HG03095 (cell line): ENCODE data around the gene PFN1.

Experiments used
- ATAC-seq: cut with Tn5 transposase; IDR thresholded peaks from one replicate; pipeline ENCODE4 v1.9.1; 2021; ENCODE audit warnings: moderate library complexity; ENCODE audit not compliant: unreplicated experiment

PFN1 gene

GRCh38 chr17:4948166-4948930 lies at the start of gene PFN1:
PFN1 (minus strand) TSS chr17:4948530; CDS start chr17:4948394, 136 bp downstream.
- peak; percentile 14 for ATAC-seq

- peak; percentile 66 for ATAC-seq
Observed at GRCh38 chr17:4997302-4998026, 49.1 kb upstream of the PFN1 start, which contains the start of the genes INCA1 and KIF1C. INCA1 (minus strand) TSS chr17:4997522; CDS start chr17:4994437, 3,085 bp downstream. KIF1C (plus strand) TSS chr17:4997950; CDS start chr17:5000247, 2,297 bp downstream.

- ATAC-seq, result no peak
Observed at GRCh38 chr17:4994081-4994595, 45.8 kb upstream of the PFN1 start.

GRCh38 chr17:4987767-4988567 lies 39.6 kb upstream of the PFN1 start:
- no peak for ATAC-seq

GRCh38 chr17:4986951-4987766 lies 38.8 kb upstream of the PFN1 start, which contains the start of gene CAMTA2:
CAMTA2 (minus strand) TSS chr17:4987675; CDS start chr17:4986222, 1,453 bp downstream.
- peak; percentile 62 for ATAC-seq

- ATAC-seq, result no peak
Observed at GRCh38 chr17:4986403-4986802, 38.1 kb upstream of the PFN1 start.

GRCh38 chr17:4982305-4982704 lies 34.0 kb upstream of the PFN1 start:
- no peak for ATAC-seq

- ATAC-seq, result no peak
Observed at GRCh38 chr17:4980644-4981216, 32.4 kb upstream of the PFN1 start.

- no peak for ATAC-seq
Observed at GRCh38 chr17:4978726-4979125, 30.4 kb upstream of the PFN1 start.

- no peak for ATAC-seq
Observed at GRCh38 chr17:4974115-4974670, 25.9 kb upstream of the PFN1 start.

GRCh38 chr17:4973256-4974114 lies 25.2 kb upstream of the PFN1 start:
- ATAC-seq, result no peak

- ATAC-seq, result no peak
Observed at GRCh38 chr17:4972752-4973151, 24.4 kb upstream of the PFN1 start.

GRCh38 chr17:4972322-4972721 lies 24.0 kb upstream of the PFN1 start:
- no peak for ATAC-seq

- ATAC-seq, result no peak
Observed at GRCh38 chr17:4971826-4972225, 23.5 kb upstream of the PFN1 start.

- ATAC-seq, result no peak
Observed at GRCh38 chr17:4970273-4970672, 21.9 kb upstream of the PFN1 start.

- no peak for ATAC-seq
Observed at GRCh38 chr17:4969551-4970173, 21.3 kb upstream of the PFN1 start.

- ATAC-seq, result no peak
Observed at GRCh38 chr17:4969047-4969550, 20.8 kb upstream of the PFN1 start.
